Endodermal cell (in vitro differentiated cells): Measurements from ENCODE around the gene SLC9A3. TPM values are rescaled to one million over a fixed set of nuclear protein-coding genes. Genes with fewer than 3 reads are reported as not detected.

Experiments
- DNase-seq: peaks from one replicate; pipeline ENCODE4 v3.0.0-alpha.2; 2017
- H3K27ac ChIP-seq: 2 replicates; pipeline ENCODE4 v1.5.1; 2013; ENCODE audit warnings: mild to moderate bottlenecking, low read depth, low read length, moderate library complexity
- H3K27me3 ChIP-seq: 2 replicates; pipeline ENCODE4 v1.6.1; 2013; ENCODE audit warnings: mild to moderate bottlenecking, low read length, moderate library complexity; ENCODE audit not compliant: insufficient read depth, control insufficient read depth, poor library complexity, severe bottlenecking
- H3K36me3 ChIP-seq: 2 replicates; pipeline ENCODE4 v1.7.0; 2013; ENCODE audit warnings: mild to moderate bottlenecking, low read length, moderate library complexity; ENCODE audit not compliant: control insufficient read depth, insufficient read depth
- H3K4me1 ChIP-seq: one replicate; pipeline ENCODE4 v1.7.0; 2013; ENCODE audit warnings: low read length; ENCODE audit not compliant: control insufficient read depth, insufficient read depth
- H3K4me3 ChIP-seq: 2 replicates; pipeline ENCODE4 v1.5.1; 2013; ENCODE audit warnings: mild to moderate bottlenecking, low read length, moderate library complexity
- H3K9ac ChIP-seq: 2 replicates; pipeline ENCODE4 v1.6.1; 2013; ENCODE audit warnings: mild to moderate bottlenecking, low read length, moderate library complexity; ENCODE audit not compliant: poor library complexity, severe bottlenecking; ENCODE audit errors: extremely low read depth
- H3K9me3 ChIP-seq: 2 replicates; pipeline ENCODE4 v1.6.1; 2013; ENCODE audit warnings: mild to moderate bottlenecking, low read length, moderate library complexity; ENCODE audit not compliant: control insufficient read depth
- H3K27ac Mint-ChIP-seq: 2 replicates; pipeline ENCODE4 v1.8.0; 2020; ENCODE audit warnings: mixed read lengths
- H3K27me3 Mint-ChIP-seq: 2 replicates; pipeline ENCODE4 v1.8.0; 2021; ENCODE audit warnings: mild to moderate bottlenecking, mixed read lengths; ENCODE audit not compliant: insufficient read depth
- H3K36me3 Mint-ChIP-seq: 2 replicates; pipeline ENCODE4 v1.8.0; 2020; ENCODE audit warnings: low read depth, mixed read lengths
- H3K4me1 Mint-ChIP-seq: 2 replicates; pipeline ENCODE4 v1.8.0; 2020; ENCODE audit warnings: mixed read lengths
- H3K4me3 Mint-ChIP-seq: 2 replicates; pipeline ENCODE4 v1.8.0; 2020; ENCODE audit warnings: mild to moderate bottlenecking, moderate library complexity, mixed read lengths
- H3K9me3 Mint-ChIP-seq: 2 replicates; pipeline ENCODE4 v1.8.0; 2020; ENCODE audit warnings: mild to moderate bottlenecking, mixed read lengths
- CTCF ChIP-seq: fragments of 200-600 bp; sonication (generic); conservative IDR thresholded peaks from 2 replicates; pipeline ENCODE4 v1.5.0; 2021; ENCODE audit warnings: antibody characterized with exemption, mild to moderate bottlenecking
- WGBS, 2 experiments: methylation state at CpG; one replicate each; pipeline versions ENCODE4 v1.1.5 to v1.1.7; 2013; ENCODE audit warnings: missing lambda C conversion rate in 2 of 2, mixed read lengths in 1 of 2; ENCODE audit not compliant: insufficient coverage in 1 of 2, insufficient read length in 1 of 2; 5-methylcytosine and 5-hydroxymethylcytosine counted together
- total RNA-seq, 2 donors: library from RNA; stranded (reverse); fragmentation: NEBNext Ultra II Directional in 1 of 2; extraction: Animal tissue kit (Norgen Biotek cat#: 25700) in 1 of 2; gene quantifications; 2 replicates in 1 of 2; 3 replicates in 1 of 2; pipeline ENCODE4 v1.2.1, GENCODE V29; 2021

The SLC9A3 gene
- total RNA-seq, 2 donors from 2014 or later = 1.3 to 1.5 TPM

- H3K27me3 ChIP-seq = peaks cover 67% of the 10 kb centered on the region
Observed at GRCh38 chr5:520850-521226, 3.4 kb downstream of the SLC9A3 start.

GRCh38 chr5:520196-520849 is 3.9 kb downstream of the SLC9A3 start:
- DNase-seq = no peak
- H3K4me1 ChIP-seq = peaks cover 4% of the 10 kb centered on the region
- peaks cover 64% of the 10 kb centered on the region for H3K27me3 Mint-ChIP-seq
- H3K9me3 Mint-ChIP-seq = no peaks in the 10 kb centered on the region
- no peak overlapping the region for H3K9ac ChIP-seq
- no peaks in the 10 kb centered on the region for H3K9me3 ChIP-seq
- H3K36me3 Mint-ChIP-seq = no peaks in the 10 kb centered on the region
- H3K4me1 Mint-ChIP-seq = peaks cover 14% of the 10 kb centered on the region
- H3K4me3 ChIP-seq = no peak overlapping the region
- H3K36me3 ChIP-seq = no peaks in the 10 kb centered on the region
- H3K4me3 Mint-ChIP-seq = no peak overlapping the region
- H3K27ac ChIP-seq = no peak overlapping the region
- H3K27me3 ChIP-seq = peaks cover 62% of the 10 kb centered on the region
- no peak for TF ChIP-seq CTCF
- WGBS, 2 experiments = 91 to 92% methylated on average over 17 to 20 of the region's 20 CpGs
- no peak overlapping the region for H3K27ac Mint-ChIP-seq

More at GRCh38 chr5:520850-521226, 3.4 kb downstream of the SLC9A3 start:
- no peak overlapping the region for H3K27ac ChIP-seq
- Mint-ChIP-seq H3K27me3 (peaks cover 68% of the 10 kb centered on the region), H3K27ac (no peak overlapping the region), H3K4me1 (peaks cover 12% of the 10 kb centered on the region), H3K4me3 (no peak overlapping the region), H3K36me3 (no peaks in the 10 kb centered on the region), H3K9me3 (no peaks in the 10 kb centered on the region)
- no peaks in the 10 kb centered on the region for H3K9me3 ChIP-seq
- TF ChIP-seq CTCF = no peak
- no peaks in the 10 kb centered on the region for H3K36me3 ChIP-seq
- DNase-seq = no peak
- 83 to 90% methylated on average over 5 to 9 of the region's 9 CpGs for WGBS, 2 experiments
- H3K4me1 ChIP-seq = peaks cover 4% of the 10 kb centered on the region
- no peak overlapping the region for H3K4me3 ChIP-seq
- H3K9ac ChIP-seq = no peak overlapping the region

GRCh38 chr5:518721-519120 is 5.5 kb downstream of the SLC9A3 start:
- Mint-ChIP-seq H3K27ac (no peak overlapping the region), H3K27me3 (peaks cover 54% of the 10 kb centered on the region), H3K9me3 (no peaks in the 10 kb centered on the region), H3K4me1 (peaks cover 24% of the 10 kb centered on the region), H3K36me3 (no peaks in the 10 kb centered on the region), H3K4me3 (no peak overlapping the region)
- peaks cover 46% of the 10 kb centered on the region for H3K27me3 ChIP-seq
- no peak overlapping the region for H3K27ac ChIP-seq
- no peaks in the 10 kb centered on the region for H3K36me3 ChIP-seq
- WGBS, 2 experiments = 83 to 100% methylated on average over 1 to 10 of the region's 10 CpGs
- H3K9me3 ChIP-seq = no peaks in the 10 kb centered on the region
- H3K9ac ChIP-seq = no peak overlapping the region
- no peak overlapping the region for H3K4me3 ChIP-seq
- DNase-seq = no peak
- TF ChIP-seq CTCF = no peak
- H3K4me1 ChIP-seq = peaks cover 10% of the 10 kb centered on the region
